HG02798 (cell line): ENCODE results near the gene MYO3A.

Source experiments
- ATAC-seq: cut with Tn5 transposase; IDR thresholded peaks from one replicate; pipeline ENCODE4 v1.9.1; 2021; ENCODE audit warnings: mild to moderate bottlenecking; ENCODE audit not compliant: unreplicated experiment, poor library complexity

Gene MYO3A

DNA sequence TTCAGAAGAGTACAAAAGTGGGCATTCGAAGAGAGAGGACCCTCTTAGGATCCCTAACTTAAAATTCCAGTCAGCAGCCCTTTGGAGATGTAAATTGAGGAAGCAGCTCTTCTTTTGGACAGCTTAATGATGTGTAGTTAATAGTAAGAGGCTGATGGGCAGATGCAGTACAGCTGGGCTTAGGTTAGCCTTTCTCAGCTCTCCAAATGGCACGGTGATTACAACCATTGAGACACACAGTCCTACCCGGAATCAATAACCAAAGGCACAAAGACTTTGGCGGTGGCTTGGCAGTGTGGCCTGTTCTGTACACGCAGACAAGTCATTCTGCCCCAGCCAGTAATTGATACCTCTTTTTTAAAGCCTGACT, 309.3 kb downstream of the MYO3A start:
- ATAC-seq = no peak

DNA sequence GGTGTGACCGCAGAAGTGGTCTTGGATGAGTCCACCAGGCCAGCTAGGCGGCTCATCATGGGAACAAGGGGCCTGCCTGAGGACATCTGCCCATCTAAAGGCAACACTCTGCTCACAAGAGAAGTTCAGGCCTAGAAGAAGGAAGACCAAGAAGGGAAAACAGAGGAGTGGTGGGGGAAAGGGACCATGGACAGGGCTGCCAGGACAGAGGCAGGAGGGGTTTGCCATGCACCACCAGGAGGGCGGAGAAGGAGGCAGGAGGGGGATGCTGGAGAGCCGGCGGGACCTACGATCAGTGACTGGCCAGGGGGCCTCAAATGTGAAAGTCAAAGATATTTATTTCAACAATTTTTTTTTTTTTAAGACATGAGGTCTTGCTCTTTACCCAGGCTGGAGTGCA, 315.7 kb downstream of the MYO3A start:
- ATAC-seq = no peak

DNA sequence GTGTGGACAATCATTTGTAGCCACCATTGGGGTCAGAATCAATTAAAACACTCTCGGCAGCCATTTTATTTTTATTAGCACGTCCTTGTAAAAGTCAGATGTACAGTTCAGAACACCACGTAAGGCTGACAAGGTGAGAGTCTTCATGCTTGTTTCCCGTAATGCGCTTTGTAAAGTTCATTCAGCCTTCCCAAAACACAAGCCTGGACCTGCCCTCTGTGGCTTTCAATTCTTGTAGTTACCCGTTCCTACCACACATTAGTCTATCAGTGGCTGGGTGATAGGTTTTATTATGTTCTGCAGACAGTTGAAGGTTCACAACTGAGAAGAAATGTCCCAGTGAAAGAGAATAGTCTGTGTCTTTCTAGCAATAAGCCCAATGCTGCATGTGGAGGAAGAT, 317.9 kb downstream of the MYO3A start:
- ATAC-seq = no peak

DNA sequence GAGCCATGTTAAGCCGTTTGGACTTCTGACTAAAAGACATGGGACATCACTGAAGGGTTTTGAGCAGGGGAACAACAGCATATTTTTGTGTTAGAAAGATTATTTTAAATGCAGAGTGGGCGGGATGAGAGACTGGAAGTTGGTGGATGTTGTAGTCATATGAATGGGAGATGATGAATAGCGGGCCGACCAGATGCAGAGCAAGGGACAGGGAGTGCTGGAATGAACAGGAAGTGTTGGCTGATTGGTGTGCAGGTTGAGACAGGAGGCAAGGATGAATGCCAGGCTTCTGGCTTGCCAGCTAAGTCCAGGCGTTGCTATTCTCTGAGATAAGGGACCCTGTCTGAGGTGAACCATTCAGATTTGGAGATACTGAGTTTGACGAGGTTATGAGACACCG, 320.6 kb downstream of the MYO3A start:
- no peak for ATAC-seq

DNA sequence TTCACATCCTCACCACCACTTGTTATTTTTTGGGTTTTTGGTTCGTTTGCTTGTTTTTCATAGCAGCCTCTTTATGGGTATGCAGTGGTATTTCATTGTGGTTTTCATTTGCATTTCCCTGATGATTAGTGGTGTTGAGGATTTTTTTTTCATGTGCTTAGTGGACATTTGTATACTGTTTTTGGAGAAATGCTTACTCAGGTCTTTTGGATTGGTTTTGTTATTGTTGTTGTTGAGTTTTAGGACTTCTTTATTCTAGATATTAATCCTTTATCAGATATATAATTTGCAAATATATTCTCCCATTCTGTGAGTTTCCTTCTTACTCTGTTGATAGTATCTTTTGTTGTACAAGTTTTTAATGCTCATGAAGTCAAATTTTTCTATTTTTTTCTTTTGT, 325.3 kb downstream of the MYO3A start:
- ATAC-seq = no peak
